CD4-positive, alpha-beta T cell treated with Interleukin-4 for 4 hours (primary cell): ENCODE measurements around the gene ETV6.

ENCODE experiments used
- DNase-seq: peaks from one replicate; pipeline ENCODE4 v3.0.0-alpha.2; 2020

The ETV6 gene

DNA sequence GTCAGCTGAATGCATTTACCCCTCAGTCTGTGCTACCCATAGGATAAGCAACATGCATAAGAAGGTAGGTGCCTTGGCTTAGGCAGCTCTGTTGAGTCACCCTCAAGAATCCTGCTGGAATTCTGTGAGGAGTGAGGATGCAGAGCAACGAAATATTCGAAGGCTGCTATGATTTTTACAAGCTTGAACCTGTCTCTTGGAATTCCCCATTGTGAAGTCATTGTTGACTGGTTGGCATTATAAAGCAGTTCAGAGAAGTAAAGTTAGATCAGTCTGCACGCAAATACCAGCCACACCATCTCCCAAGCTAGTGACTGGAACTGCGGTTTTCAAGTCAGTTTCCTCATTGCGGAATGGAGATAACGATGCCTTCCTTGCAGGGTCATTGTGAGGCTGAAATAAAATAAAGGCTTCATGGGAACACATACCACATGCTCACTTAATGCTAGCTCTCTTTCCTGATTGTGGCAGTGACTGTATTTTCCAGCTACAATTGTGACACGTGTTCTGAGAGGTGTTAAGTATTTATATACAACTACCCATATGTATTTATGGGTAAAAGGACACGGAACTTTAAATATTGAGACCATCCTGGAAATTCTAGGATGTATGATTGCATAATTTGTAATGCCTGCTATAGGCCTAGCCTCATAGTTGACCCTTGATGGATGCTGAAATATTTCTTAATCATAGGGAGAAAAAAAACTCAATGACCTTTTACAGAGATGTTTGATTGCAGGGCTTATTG, 96.7 kb downstream of the ETV6 start:
- DNase-seq = peak; percentile 35

DNA sequence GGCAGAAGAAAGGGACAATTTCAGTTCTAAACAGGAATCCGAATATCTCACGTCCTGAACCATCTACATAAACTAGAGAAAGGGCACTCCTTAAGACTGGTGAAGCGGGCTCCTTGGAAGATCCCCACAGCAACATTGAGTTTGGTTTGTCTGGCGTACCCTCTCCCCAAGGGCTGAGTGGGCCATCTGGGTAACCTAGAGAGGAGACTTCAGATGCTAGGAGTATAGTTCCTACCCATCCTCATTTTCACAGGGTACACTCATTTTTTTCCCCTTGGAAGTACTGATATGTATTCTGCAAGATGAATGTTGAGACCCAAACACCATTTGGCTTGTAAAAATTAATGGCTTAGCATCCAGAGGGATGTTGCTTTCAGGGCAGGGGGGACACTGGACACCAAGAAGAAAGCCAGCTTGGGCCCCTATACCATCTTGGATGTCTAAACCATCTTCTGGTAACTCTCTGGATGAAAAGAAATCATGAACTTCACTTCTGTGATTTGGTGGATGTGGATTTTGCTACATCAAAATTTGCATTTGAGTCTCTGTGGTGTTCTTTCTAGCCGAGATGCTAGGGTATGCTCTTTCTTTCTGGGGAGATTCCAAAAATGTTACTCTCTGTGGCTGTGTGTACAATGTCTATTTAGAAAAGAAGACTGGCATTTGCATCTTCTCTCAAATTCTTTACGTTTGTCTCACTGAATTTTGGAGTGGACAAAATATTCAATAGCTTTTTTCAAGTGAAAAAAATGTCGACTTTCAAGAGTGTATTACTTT, 97.7 kb downstream of the ETV6 start:
- no peak for DNase-seq

DNA sequence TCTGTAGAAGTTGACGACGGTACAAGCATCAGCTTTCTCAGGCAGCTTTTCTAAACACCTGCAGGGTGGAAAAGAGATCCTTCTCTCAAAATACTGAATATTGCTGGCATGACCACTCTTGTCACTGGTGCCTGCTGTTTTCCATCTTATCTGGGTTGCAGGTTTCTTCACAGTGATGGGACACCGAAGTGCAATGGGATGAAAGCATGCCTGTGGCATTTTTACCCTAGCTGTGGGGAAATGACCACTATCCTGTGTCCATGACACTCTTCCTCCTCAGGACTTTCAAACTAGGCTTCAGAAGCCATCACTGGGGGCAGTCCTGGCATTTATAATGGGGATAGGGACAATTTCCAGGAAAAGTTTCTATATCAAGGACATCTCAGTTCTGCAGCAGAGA, 98.5 kb downstream of the ETV6 start:
- DNase-seq = no peak

DNA sequence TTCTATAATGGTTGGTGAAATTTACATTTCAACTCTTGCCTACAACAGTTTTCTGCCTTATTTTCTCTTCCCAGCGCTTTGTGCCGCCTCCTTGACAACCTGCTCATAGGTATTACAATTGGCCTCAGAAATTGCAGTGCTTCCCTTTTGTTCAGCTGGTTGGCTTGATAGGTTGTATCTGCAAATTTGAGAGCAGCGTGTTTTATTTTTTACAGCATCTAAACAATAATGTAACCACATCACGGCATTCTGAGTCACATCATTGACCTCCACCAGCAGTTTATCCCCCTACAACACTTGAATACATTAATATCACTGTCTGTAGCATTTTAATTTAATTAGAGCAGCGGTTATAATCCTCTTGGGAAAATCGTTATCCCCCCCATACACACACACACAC, 99.4 kb downstream of the ETV6 start:
- no peak for DNase-seq

DNA sequence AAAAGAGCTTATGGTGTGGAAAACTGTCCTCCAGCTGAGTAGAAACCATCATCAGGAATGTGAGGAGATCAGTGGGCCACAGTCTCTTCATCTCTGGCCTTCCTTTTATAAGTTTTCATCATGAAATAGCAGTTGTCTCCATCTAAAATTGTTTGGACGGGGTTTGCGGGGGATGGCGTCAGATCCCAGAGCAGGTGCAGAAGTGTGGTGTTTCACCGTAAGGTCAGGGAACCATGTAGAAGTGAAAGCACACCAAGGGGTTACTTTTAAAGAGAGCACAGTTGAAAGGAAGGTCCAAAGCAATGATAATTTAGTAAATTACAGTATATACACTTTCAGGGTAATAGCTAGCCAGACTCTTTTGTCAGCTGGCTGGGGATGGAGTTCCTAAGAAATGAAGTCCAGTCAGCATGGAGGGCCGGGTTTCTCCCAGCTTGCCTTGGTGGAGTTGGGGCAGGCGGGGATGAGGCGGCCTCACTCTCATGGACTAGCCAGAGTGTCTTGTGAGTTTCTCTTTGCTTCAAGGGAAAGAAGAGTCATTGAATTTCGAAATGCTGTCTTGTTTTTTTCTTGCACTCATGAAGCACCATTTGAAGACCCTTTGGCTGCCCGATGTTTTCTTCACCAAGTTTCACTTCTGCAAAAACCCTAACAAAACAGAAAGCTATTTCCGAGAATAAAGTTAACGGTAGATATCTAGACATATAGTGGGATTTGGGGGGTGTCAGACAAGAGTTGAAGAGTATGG, 100.6 kb downstream of the ETV6 start:
- DNase-seq = no peak

DNA sequence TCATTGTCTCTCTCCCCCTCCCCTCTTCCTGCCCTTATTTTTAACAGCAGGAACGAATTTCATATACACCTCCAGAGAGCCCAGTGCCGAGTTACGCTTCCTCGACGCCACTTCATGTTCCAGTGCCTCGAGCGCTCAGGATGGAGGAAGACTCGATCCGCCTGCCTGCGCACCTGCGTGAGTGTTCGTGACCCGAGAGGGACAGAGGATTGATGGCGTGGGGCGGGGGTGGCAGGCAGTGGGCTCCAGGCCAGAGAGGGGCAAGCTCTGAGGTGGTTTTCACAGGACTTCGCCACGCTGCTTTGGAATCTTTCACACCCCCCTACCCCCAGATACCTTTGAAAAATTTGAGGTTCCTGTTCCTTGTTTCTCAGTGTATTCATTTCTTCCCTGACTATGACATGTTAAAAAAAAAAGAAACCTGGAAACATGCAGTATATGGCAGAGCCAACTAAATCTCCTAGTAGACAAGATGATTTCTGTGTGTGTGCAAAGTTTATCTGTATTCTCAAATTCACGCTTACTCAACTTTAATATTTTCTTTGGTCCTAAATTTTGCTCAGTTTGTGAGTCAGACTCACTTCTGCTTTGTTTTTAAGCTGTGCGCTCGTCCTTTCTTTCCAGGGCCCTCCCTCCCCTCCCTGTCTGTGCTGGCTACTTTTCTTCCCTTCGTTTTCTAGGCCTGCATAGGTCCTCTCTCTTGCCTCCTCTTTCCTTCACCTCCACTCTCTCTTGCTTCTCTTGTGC, 103.1 kb downstream of the ETV6 start:
- no peak for DNase-seq

DNA sequence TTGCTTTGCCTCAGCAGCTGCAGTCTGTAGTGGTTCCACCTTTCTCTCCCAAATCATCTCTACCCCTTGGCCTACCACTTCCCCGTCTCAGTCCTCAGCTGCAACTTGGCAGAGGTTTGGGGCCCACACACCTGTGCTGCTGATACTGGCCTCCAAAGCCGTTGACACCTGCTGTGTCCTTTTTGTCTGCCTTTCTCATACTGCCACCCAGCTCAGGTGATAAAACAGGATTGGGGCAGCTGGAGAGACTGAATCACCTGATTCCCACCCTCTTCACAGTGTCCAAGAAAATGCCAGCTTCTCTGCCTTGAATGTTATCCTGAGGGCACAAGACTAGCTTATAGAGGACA, 103.7 kb downstream of the ETV6 start:
- DNase-seq = no peak

DNA sequence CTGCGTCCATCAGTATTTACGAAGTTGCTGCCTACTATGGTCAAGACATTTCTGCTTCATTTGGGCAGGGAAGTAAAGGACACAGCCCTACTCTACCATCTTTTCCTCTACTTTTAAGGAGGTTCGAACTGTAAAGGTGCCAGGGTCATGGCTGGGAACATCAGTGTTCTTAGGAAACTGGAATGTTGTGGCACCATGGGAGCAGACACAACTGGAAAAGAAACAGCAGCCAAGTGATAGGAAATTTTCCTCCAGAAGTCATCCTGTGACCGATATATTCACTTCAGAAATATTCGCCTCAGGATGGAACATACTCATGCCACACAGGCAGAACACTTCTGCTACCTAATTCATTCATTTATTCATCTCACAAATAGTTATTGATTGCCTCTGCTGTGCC, 104.4 kb downstream of the ETV6 start:
- DNase-seq = no peak

DNA sequence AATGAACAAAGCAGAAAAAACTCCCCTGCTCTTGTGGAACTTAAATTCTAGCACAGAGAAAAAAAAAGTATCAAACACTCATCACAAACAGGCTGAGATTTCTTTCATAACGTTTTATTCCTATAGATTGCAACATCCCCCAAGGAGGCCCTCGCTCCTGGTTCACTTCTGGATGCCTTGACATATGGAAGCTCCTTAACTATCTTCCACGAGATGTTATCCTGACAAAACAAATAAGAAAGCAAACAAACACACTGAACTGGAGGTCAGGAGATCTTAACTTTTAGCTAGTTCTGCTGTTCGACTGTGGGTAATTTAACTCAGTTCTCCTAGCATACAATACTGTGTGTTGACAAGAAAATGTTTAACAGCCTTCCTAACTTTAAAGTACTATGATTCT, 104.8 kb downstream of the ETV6 start:
- DNase-seq = no peak

DNA sequence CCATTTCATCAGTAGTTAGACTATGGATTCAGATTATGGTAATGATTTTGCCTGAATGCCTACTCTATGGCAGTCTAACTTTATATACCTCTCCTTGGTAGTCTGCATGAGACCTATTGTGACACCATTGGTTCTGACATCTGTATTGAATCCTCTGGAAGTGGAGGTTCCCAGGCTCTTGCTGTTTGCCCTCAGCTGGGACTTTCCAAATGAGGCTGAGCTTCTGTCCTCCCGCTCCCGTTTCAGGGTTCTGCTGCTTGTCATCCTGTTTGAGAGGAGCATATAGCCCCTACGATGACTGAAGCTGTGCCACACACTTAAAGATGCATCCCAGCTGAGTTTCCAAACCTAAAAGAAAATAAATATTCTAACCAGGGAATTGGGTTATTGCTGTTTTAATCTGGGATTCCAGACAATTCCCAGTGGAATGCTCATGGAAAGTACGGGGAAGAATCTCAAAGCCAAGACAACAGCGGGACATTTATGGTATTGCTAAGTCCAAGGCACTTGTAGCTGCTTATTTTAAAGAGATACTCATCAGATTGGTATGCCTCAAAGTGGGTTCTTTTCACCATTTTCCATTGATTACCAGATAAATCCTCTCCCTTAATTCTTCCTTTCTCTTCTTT, 105.9 kb downstream of the ETV6 start:
- DNase-seq = no peak

DNA sequence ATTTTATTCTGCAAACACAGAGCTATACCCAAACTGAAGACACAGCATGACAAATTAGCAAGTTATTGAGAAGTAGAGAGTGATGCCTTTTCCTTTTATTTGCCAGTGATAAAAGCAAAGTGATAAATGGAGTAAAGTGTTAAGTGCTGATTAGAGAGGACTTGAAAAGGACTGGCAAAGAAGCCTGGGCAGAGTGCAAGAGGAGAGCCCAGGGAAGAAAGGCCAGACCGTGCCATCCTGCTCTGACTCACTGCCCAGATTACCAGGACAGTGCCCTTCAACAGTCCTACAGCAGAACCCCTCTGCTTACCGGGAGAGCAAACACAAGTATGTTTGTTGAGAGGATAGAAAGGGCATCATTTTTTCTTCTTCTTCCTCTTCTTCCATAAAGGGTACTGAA, 106.5 kb downstream of the ETV6 start:
- DNase-seq = no peak

DNA sequence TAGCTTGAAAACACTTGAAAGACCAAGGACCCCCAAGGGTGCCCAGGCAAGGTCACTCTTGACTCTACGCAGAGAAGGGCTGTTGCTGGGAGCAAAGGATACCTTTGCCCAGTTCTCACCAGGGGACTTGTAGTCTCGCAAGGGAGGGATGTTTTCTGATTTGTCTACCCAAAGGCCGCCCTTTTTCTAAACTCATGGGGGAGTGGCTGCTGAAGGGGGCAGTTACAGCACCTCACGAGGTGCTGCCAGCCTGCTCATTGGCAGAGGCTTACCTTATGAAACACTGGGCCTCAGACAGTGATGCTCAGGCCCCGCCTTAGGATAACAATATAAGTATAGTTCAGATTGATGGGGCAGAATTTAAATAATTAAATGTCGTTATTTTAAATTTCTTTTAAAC, 107.0 kb downstream of the ETV6 start:
- DNase-seq = no peak

DNA sequence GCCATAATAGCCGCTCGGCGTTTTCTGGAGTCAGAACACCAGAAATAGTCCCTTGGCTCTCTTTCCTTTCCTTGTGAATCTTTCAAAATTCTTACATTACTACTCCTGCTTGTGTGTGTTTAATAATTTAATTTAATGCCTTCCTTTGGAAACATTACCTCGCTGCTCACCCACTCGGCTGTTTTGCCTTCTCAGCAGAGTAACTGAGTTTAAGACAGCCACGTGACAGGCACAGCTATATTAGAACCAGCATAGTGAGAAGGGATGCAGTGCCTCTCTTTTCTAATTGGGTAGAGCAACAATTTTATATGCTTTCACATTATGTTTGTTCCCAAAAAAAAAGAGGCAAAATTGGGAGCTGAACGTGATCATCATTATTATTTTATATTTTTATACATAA, 107.6 kb downstream of the ETV6 start:
- DNase-seq = no peak

DNA sequence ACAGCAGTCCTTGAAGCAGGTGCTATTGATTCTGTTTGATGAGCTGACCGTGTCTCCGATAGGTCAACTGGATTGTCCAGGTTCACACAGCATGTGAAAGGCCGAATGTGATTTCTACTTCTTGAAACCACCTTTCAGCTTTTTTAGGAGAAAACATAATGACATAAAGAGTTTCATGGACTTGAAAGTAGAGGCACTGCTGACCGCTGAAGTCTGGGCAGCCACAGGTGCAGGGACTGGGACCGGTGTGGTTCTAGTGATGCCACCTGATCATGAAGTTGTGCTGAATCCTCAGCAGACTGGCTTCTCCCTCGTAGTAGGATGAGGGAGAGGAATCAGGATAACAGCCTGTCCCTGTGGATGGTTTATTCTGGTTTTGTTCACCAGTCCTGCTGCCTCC, 108.1 kb downstream of the ETV6 start:
- DNase-seq = no peak

DNA sequence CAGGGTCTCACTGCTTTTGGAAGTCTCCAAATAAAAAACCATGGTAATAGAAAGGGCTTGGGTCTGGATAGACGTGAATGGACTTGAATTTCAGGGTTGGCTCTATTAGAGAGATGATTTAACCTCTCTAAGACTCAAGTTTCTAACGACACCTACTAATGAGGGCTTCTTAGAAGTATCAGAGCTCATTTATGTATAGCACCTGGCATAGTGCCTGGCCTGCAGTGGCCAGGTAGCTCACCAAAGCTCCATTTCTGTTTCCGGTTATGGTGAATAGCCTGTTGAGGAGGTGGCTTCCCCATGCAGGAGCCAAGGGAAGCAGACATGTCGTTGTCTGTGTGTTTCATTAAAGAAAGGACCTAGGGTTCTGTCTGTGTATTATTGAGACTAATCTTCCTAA, 108.6 kb downstream of the ETV6 start:
- DNase-seq = no peak

DNA sequence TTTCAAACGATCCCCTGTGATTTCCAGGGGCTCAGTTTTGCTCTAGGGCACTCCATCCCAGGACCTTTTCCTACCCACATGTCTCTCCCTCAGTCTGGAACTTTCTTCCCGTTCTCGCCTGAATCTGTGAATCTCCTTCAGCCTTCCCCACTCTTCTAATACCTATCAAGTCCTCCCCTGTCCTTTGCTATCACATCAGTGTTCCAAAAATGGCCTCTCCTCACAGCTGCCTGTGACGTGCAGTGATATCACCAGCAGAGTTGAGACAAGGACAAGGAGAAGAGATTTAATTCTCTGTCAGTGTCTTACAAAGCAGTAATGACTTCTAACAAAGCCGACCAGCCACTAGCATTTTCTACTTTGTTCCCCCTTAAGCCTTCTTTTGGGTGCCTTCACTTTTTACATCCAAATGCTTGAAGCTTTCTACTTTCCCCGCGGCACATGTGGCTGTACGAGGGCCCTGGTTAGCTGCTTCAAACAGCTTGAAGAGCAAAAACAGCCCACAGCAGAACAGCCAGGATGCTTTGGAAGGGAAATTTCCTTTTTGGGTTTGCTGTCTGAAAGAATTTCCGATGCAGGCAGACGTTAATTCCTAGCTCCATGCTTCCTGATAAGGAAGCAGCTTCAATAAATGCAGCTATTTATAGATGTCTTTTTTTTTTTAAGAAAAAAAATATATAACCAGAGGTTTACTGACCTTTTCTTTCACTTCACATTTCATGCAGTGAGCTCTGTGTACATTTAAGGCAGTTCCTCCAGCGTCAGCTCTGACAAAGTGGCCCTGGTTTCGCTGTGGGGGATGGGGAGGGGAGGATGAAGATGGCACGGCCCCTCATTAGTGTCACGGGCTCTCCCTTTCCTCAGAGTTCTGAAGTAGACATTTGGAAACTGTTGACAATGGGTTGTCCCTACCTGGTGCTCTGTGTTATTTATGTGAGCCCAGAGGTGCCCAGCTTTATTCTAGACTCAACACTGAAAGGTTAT, 109.3 kb downstream of the ETV6 start:
- DNase-seq = no peak

DNA sequence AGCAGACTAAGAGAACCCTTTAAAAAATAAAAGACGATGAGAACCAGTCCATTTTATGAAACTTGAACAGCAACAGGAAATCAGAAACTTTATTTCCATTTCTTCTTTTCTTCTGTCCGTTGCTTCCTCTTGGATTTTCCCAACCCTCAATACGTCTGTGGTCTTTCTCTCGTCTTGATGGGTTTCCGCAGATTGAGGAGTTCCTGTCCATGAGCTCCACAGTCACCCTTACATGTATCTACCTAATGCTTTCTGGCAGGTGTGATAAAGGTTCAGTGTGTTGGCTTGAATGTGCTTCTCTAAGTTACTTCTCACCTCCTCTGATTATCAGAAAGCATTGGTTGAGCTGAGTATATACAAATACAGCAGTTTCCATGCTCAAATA, 110.0 kb downstream of the ETV6 start:
- DNase-seq = no peak

DNA sequence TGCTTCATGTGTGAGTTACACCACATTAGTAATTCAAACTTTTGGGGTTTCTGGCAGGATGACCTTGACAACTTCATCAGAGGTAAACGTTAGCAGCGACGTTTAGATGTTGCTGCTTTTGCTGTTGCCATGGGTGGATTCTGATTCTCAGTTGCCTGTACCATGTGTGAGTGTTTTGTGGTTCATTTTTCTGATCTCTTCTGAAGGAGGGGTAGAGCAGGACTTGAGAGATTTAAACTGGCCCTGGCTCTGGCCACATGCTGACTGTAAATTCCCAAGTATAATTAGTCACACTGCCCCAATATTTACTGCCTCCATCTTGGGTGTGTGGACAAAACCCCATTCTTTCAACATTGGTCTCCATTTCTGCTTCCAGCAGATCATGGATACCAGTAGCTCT, 110.4 kb downstream of the ETV6 start:
- no peak for DNase-seq

DNA sequence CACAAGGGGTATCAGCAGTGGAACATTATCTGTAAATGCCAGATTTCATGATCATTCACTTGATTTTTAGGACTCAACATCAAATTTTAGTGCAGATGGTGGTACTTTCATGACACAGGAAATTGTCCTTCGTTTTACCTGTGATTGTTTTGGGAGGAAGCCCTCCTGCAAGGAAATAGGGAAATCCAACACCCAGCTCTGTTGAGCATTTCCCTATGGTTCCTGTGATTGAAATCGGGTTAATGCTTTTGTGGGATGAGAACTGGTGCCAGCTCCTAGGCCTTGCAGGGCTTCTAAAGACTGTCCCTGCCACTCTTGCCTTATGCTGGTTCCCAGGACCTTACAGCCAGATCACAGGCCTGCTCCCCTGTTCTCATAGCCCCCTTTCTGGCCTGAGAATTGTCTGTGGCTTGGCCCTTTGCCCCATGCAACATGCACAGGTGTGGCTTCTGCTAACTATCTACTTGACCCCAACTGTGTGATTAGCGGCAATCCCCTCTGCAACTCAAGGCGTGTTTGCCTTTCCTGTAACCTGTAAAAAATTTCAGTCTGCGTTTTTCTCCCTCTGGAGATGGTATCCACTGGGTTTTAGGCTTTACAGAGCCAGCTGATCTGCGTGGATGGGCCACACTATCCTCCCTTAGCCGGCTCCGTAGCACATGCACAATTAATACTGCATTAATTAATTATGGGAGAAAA, 112.5 kb downstream of the ETV6 start:
- no peak for DNase-seq

DNA sequence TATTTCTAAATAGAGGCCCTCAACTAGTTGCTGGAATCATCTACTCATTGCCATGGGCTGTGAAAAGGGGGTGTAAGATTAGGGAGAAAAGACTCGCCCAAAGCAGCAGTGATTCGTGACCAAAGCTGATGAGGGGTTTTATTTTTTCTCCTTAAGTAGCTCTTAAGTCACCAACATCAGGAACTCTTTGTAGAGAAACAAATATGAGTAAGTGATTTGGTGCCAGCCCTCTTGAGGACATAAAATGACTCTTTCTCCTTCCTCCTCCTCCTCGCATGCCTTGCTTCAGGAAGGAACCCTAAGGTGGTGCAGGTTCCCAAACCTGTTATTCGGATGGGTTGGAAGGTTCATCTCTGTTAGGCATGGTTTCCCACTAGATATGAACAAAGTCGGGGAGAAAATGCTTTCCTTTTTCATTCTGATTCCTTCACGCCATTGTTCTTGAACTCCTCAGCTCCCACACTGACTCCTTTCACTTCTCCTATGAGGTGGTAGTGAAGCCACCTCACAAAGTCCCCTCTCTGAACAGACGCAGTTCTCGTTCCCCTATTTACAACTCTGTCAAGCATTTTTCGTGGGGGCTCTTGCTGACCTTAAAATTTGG, 113.4 kb downstream of the ETV6 start:
- DNase-seq = peak; percentile 24
